Inflammatory macrophage (primary cell): ENCODE data around the gene FAT1.

ENCODE experiments used
- DNase-seq, 2 donors: peaks; one replicate each; pipeline ENCODE4 v3.0.0-alpha.2; 2020 to 2022

FAT1 gene

DNA sequence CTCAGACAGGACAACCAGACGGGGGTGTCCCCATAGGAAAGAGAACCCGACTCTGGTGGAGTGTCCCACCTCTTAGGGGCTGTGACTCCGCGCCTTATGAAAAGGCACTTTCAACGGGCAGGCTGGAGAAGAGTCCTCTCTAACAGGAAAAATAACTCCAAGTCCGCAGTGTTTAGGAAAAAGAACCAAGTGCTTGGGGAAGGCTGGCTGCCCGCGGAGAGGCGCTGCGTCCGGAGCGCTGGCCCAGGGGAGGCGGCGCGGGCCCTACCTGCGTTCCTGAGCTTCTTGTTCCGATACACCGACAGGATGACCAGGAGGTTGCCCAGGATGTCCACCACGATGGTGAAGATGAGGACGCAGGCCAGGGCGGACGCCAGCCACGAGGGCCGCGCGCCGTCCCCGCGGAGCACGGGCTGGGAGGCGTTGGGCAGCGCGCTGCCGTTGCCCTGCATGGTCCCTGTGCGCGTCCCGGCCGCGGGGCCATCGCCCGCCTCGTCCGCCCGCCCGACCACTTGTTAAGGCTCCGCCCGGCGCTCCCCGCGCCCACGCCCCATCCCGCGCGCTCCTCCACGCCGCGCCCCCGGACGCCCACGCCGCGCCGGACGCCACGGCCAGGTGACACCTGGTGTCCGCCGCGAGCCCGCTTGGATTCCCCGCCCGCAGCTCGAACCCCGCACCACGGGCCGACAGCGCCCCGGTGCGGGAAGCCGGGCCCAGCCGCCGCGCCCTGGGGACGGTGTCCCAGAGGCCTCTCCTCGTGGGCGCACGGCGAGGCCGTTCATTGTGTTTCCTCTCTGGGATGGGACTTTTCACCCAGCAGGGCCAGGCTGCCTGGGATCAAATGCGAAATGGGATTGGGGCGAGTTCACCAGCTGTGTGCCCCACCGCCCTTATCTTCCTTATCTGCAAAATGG lies 168.5 kb downstream of the FAT1 start, which contains the start of gene MTNR1A:
Gene MTNR1A (minus strand): TSS at position 654 of the 914 bp plus-strand sequence. CDS start 202 bp downstream, at position 452.
- no peak for DNase-seq

- no peak for DNase-seq
These were observed 169.1 kb downstream of the FAT1 start for GRCh38 chr4:186554539-186554913.

DNA sequence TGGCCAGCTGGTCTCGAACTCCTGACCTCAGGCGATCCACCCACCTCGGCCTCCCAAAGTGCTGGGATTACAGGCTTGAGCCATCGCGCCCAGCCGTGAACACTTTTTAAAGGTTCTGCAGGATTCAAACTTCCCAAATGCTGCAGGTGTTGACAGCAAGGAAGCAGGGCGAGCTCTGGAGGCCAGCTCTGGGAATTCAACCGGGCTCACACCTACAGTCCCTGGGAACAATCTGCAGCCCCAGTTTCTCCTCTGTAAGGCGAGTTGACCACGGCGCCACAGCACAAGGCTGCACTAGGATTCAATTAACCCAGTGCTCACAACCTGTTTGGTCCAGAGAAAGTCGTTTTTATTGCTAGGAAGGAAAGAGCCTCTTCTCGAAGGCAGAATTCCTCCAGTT lies 169.9 kb downstream of the FAT1 start:
- no peak for DNase-seq

DNA sequence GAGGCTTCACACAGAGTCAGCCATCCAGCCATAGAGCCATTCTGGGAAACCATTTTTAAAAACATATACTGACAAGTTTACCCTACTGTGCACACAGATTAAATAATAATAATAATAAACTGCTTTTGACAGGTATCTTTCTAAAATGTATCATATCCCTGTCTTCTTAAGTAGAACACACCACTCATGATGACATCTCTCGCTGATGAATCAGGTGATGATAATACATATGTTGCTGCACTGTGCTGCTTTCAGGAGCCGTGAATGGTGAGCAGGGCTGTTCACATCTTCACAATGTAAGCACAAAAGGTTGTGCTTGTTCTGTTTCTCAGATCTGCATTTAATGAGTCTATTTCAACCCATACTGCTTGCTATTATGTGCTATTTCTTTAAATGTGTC lies 171.8 kb downstream of the FAT1 start:
- no peak for DNase-seq

GRCh38 chr4:186545436-186545835 lies 178.2 kb downstream of the FAT1 start:
- no peak for DNase-seq

DNA sequence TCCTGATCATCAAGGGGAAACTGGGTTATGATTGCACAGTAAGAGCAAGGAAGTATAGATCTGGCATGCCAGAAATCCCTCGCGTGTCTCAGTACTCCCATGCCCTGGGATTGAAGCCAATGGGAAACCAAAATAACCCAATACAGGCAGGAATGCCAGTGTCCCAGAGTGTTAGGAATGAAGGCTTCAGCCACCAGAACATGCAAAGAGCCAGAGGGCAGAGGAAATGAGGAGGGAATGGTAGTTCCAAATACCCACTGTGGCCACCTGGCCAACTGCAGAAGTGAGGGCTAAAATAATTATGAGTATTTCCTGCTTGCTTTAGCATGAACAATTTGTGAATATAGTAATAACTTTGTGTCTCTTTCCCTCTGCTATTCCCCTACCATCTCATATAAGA lies 180.4 kb downstream of the FAT1 start:
- DNase-seq = no peak

DNA sequence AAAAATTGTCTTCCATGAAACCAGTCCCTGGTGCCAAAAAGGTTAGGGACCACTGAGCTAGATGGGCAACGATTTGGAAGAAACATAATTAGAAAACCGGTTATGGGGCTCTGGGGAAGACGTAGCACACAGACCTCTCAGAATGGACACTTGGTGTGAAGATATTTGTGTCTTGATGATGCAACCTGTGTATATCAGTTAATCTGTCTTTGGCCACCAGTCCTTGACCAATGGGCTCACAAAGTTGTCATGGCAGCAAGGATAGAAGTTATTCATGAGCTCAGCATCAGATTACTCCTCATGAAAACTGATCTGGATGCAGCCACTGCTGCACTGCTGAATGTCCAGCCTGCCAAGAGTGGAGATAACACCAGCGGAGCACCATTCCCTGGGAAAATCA lies 181.9 kb downstream of the FAT1 start:
- DNase-seq = no peak

- no peak for DNase-seq
These were observed 185.7 kb downstream of the FAT1 start for GRCh38 chr4:186537843-186538521.
